ENCODE data around the gene ACRV1.

- TF ChIP-seq, protein P1, sequence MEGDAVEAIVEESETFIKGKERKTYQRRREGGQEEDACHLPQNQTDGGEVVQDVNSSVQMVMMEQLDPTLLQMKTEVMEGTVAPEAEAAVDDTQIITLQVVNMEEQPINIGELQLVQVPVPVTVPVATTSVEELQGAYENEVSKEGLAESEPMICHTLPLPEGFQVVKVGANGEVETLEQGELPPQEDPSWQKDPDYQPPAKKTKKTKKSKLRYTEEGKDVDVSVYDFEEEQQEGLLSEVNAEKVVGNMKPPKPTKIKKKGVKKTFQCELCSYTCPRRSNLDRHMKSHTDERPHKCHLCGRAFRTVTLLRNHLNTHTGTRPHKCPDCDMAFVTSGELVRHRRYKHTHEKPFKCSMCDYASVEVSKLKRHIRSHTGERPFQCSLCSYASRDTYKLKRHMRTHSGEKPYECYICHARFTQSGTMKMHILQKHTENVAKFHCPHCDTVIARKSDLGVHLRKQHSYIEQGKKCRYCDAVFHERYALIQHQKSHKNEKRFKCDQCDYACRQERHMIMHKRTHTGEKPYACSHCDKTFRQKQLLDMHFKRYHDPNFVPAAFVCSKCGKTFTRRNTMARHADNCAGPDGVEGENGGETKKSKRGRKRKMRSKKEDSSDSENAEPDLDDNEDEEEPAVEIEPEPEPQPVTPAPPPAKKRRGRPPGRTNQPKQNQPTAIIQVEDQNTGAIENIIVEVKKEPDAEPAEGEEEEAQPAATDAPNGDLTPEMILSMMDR (IDR thresholded peaks at IDR 0.05): no peak
- TF ChIP-seq POLR2A (IDR thresholded peaks at IDR 0.05): no peak
These were observed 42.8 kb downstream of the ACRV1 start for GRCh38 chr11:125637840-125638239.
